ENCODE results near the gene C19orf12. TPM values are rescaled to one million over a fixed set of nuclear protein-coding genes. Genes with fewer than 3 reads are reported as not detected.

The C19orf12 gene
- total and polyA plus RNA-seq, 2 donors (not counting 1 experiment from before 2014, with no cell fraction given), result 25.4 to 26.8 TPM

- no peaks in the 10 kb centered on the region for H3K4me1 ChIP-seq (ENCODE audit: control insufficient read depth, extremely low read depth, insufficient read depth, low read length)
- no peaks in the 10 kb centered on the region for H3K9me3 ChIP-seq (ENCODE audit: control insufficient read depth, insufficient read depth, low read depth, low read length)
- no peak for DNase-seq (ENCODE audit: low read depth in 2 of 2)
- H3K4me2 ChIP-seq (ENCODE audit: extremely low read depth, insufficient read depth, low read length), result no peak overlapping the region
- no peak overlapping the region for H2AFZ ChIP-seq (ENCODE audit: low read length)
- no peaks in the 10 kb centered on the region for H3K79me2 ChIP-seq (ENCODE audit: control insufficient read depth, insufficient read depth, low read length)
- TF ChIP-seq EZH2 (IDR thresholded peaks at IDR 0.05; ENCODE audit: low read length, missing control alignments) (no peak), CTCF (conservative IDR thresholded peaks at IDR 0.05 in 1 of 2, IDR thresholded peaks at IDR 0.05 in 1 of 2; ENCODE audit: low read depth in 1 of 2, low read length in 2 of 2) (no peak)
- no peaks in the 10 kb centered on the region for H3K27me3 ChIP-seq (ENCODE audit: control insufficient read depth, insufficient read depth, low read length)
- H3K36me3 ChIP-seq (ENCODE audit: control insufficient read depth, insufficient read depth, low read length), result no peaks in the 10 kb centered on the region
- H3K27ac ChIP-seq (ENCODE audit: insufficient read depth, low read length), result no peak overlapping the region
- H3K4me3 ChIP-seq (replicated peaks in 1 of 4; ENCODE audit: control extremely low read depth in 1 of 4, insufficient read depth in 1 of 4, low read depth in 3 of 4, low read length in 4 of 4), result no peak overlapping the region
- H4K20me1 ChIP-seq (ENCODE audit: control insufficient read depth, extremely low read depth, insufficient read depth, low read length), result no peaks in the 10 kb centered on the region
- H3K9ac ChIP-seq (ENCODE audit: insufficient read depth, low read length), result no peak overlapping the region
These were observed 28.6 kb upstream of the C19orf12 start for GRCh38 chr19:29743681-29744080.

- H2AFZ ChIP-seq (ENCODE audit: low read length), result no peak overlapping the region
- H3K27ac ChIP-seq (ENCODE audit: insufficient read depth, low read length), result no peak overlapping the region
- no peaks in the 10 kb centered on the region for H4K20me1 ChIP-seq (ENCODE audit: control insufficient read depth, extremely low read depth, insufficient read depth, low read length)
- H3K79me2 ChIP-seq (ENCODE audit: control insufficient read depth, insufficient read depth, low read length), result no peaks in the 10 kb centered on the region
- no peaks in the 10 kb centered on the region for H3K4me1 ChIP-seq (ENCODE audit: control insufficient read depth, extremely low read depth, insufficient read depth, low read length)
- H3K36me3 ChIP-seq (ENCODE audit: control insufficient read depth, insufficient read depth, low read length), result no peaks in the 10 kb centered on the region
- no peak overlapping the region for H3K4me3 ChIP-seq (replicated peaks in 1 of 4; ENCODE audit: control extremely low read depth in 1 of 4, insufficient read depth in 1 of 4, low read depth in 3 of 4, low read length in 4 of 4)
- no peak overlapping the region for H3K9ac ChIP-seq (ENCODE audit: insufficient read depth, low read length)
- no peak overlapping the region for H3K4me2 ChIP-seq (ENCODE audit: extremely low read depth, insufficient read depth, low read length)
- no peaks in the 10 kb centered on the region for H3K27me3 ChIP-seq (ENCODE audit: control insufficient read depth, insufficient read depth, low read length)
- no peak for TF ChIP-seq CTCF (conservative IDR thresholded peaks at IDR 0.05 in 1 of 2, IDR thresholded peaks at IDR 0.05 in 1 of 2; ENCODE audit: low read depth in 1 of 2, low read length in 2 of 2)
- TF ChIP-seq EZH2 (IDR thresholded peaks at IDR 0.05; ENCODE audit: low read length, missing control alignments), result no peak
- no peaks in the 10 kb centered on the region for H3K9me3 ChIP-seq (ENCODE audit: control insufficient read depth, insufficient read depth, low read depth, low read length)
- DNase-seq (ENCODE audit: low read depth in 2 of 2), result no peak
These were observed 26.7 kb upstream of the C19orf12 start for GRCh38 chr19:29741776-29742175.

- no peaks in the 10 kb centered on the region for H3K36me3 ChIP-seq (ENCODE audit: control insufficient read depth, insufficient read depth, low read length)
- DNase-seq (ENCODE audit: low read depth in 2 of 2), result no peak
- no peak overlapping the region for H2AFZ ChIP-seq (ENCODE audit: low read length)
- no peaks in the 10 kb centered on the region for H3K79me2 ChIP-seq (ENCODE audit: control insufficient read depth, insufficient read depth, low read length)
- no peak overlapping the region for H3K4me3 ChIP-seq (replicated peaks in 1 of 4; ENCODE audit: control extremely low read depth in 1 of 4, insufficient read depth in 1 of 4, low read depth in 3 of 4, low read length in 4 of 4)
- H3K9ac ChIP-seq (ENCODE audit: insufficient read depth, low read length), result no peak overlapping the region
- no peaks in the 10 kb centered on the region for H3K9me3 ChIP-seq (ENCODE audit: control insufficient read depth, insufficient read depth, low read depth, low read length)
- no peaks in the 10 kb centered on the region for H3K4me1 ChIP-seq (ENCODE audit: control insufficient read depth, extremely low read depth, insufficient read depth, low read length)
- H3K27me3 ChIP-seq (ENCODE audit: control insufficient read depth, insufficient read depth, low read length), result no peaks in the 10 kb centered on the region
- no peaks in the 10 kb centered on the region for H4K20me1 ChIP-seq (ENCODE audit: control insufficient read depth, extremely low read depth, insufficient read depth, low read length)
- TF ChIP-seq EZH2 (IDR thresholded peaks at IDR 0.05; ENCODE audit: low read length, missing control alignments), result no peak
- TF ChIP-seq CTCF (conservative IDR thresholded peaks at IDR 0.05 in 1 of 2, IDR thresholded peaks at IDR 0.05 in 1 of 2; ENCODE audit: low read depth in 1 of 2, low read length in 2 of 2), result no peak
- no peak overlapping the region for H3K27ac ChIP-seq (ENCODE audit: insufficient read depth, low read length)
- H3K4me2 ChIP-seq (ENCODE audit: extremely low read depth, insufficient read depth, low read length), result no peak overlapping the region
These were observed 26.2 kb upstream of the C19orf12 start for GRCh38 chr19:29741226-29741625.
